Measurements from ENCODE around the gene TEC.

TEC gene

DNA sequence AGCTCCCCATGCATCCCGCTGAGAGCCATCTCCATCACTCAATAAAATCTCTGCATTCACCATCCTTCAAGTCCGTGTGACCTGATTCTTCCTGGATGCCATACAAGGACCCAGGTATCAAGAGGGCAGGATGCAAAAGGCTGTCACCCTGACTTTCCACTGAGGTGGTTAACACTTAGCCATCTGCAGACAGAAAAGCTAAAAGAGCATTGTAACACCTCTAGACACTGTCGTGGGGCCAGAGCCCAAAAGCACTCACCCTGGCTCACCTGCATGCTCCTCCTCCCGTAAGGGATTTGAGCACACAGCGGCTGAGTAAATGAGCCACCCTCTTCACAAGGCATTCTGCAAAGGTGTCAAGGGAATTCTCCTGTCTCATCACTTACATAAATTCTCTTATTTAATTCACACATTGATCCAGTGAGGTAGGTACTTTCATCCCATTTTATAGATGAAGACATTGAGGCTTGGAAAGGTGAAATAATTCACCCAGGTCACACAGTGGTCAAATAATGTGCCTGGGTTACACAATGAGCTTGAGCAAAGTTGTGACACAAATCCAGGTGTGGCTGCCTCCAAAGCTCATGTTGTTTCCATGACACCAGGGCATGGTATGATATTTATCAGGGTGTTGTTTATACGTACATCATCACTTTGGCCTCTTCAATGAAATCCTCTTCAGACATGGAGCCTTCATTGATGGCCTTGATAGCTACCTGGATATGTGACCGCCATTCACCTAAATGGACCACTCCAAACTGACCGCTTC is 183.6 kb downstream of the TEC start:
- TF ChIP-seq, protein P1, sequence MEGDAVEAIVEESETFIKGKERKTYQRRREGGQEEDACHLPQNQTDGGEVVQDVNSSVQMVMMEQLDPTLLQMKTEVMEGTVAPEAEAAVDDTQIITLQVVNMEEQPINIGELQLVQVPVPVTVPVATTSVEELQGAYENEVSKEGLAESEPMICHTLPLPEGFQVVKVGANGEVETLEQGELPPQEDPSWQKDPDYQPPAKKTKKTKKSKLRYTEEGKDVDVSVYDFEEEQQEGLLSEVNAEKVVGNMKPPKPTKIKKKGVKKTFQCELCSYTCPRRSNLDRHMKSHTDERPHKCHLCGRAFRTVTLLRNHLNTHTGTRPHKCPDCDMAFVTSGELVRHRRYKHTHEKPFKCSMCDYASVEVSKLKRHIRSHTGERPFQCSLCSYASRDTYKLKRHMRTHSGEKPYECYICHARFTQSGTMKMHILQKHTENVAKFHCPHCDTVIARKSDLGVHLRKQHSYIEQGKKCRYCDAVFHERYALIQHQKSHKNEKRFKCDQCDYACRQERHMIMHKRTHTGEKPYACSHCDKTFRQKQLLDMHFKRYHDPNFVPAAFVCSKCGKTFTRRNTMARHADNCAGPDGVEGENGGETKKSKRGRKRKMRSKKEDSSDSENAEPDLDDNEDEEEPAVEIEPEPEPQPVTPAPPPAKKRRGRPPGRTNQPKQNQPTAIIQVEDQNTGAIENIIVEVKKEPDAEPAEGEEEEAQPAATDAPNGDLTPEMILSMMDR (conservative IDR thresholded peaks at IDR 0.05; ENCODE audit: control insufficient read depth, insufficient read depth, low read depth, low read length) = no peak
- H3K4me3 ChIP-seq (ENCODE audit: control insufficient read depth, low read depth, low read length) = no peak overlapping the region
- no peak for DNase-seq (ENCODE audit: low read depth)

All from fibroblast of mammary gland (primary cell).